Measurements from ENCODE around the gene FZD1.

DNA sequence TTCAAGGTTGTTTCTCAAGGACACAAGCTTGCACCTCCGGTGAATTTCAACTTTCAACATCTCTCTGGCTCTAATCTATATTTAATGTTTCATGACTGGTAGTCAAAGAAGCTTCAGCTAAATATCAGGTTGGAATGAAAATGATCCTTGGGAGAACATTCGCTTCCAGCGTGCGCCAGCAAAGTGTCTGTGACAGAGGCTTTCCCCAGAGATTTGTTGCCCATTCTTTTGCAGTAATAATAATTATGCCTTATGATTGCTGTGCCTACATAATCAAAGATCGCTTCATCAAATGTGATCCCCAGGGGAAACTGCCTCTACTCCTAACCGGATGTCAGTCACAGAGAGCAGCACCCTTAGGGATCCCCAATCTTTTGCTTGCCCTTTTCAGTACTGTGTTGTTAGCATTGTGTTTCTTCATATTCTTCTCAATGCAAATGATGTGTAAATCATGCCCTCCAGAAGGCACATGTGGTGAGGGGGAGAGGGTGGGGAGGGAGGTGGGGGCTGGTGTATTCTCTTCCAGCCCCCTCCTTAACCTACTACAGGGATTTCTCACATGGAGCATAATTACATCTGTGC, 30.5 kb downstream of the FZD1 start:
- TF ChIP-seq CTCF (conservative IDR thresholded peaks at IDR 0.05 in 1 of 2, IDR thresholded peaks at IDR 0.05 in 1 of 2; ENCODE audit: low read depth in 1 of 2, low read length in 2 of 2), result no peak
- no peak for TF ChIP-seq EZH2 (IDR thresholded peaks at IDR 0.05; ENCODE audit: low read length, missing control alignments)

Measured in fibroblast of lung (primary cell).